SH-SY5Y (cell line): Measurements from ENCODE around the gene LRBA.

ENCODE experiments used
- GATA2 ChIP-seq: IDR thresholded peaks from 2 replicates; pipeline ENCODE4 v1.6.1; 2011; ENCODE audit warnings: mild to moderate bottlenecking, low read depth, low read length
- GATA3 ChIP-seq: IDR thresholded peaks from 2 replicates; pipeline ENCODE4 v1.6.1; 2011; ENCODE audit warnings: low read depth, mild to moderate bottlenecking, low read length, moderate library complexity

DNA sequence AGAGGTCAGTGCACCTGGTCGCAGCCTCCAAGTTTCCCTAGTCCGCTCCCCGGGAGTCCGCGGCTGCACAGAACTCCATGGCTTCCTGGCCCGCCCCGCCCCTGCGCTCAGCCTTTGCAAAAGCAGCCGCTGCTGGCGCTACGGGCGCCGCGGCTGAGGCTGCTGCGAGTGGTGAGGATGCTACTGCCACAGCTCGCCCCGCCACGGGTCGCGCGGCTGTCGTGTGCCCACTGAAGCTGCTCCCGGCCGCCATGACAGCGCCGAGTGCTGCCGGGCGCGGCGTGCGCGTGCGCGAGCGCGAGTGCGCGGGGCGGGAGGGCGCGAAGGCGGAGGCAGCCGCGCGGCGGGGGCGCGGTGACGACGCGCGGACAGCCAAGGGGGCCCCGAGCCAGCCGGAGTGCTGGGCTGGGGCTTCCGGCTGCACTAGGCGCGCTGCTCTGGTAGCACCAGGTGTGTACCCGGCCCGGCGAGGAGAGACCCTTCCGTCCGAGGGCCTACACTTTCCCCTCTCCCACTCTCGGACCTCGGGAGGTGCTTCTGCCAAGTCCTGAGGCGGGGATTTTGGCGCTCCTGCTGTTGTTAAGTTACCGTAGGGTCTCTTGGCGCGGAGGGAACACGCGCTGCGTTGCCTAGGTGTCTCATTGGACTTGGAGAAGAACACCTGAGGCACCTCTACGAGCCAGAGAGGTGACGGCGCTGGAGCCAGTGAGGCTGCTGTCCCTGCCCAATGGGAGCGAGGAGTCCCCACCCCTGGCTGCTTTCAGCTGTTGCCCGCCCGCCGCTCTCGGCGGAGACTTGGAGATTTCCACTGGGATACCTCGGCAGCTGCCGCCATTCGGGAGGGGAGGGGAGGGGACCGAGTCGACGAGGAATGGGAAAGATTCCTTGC is 619 bp upstream of the LRBA start:
- TF ChIP-seq GATA2 = no peak
- no peak for TF ChIP-seq GATA3
